Left colon (tissue), 2 donors: ENCODE results near the gene DSCAM. TPM values are rescaled to one million over a fixed set of nuclear protein-coding genes. Genes with fewer than 3 reads are reported as not detected.
"Not testable (repeated sequence)": the region's sequence is repeated elsewhere in the genome, so short reads cannot be mapped to it uniquely, and the experiment has no call there.

Source experiments
- ATAC-seq: fragments of 200-7000 bp; cut with Tn5 transposase; one replicate; pipeline ENCODE4 v1.9.1; 2020; ENCODE audit warnings: mild to moderate bottlenecking, moderate library complexity
- DNase-seq, 2 donors: peaks; one replicate each; pipeline ENCODE4 v3.0.0-alpha.2; 2020
- intact Hi-C, 2 donors: fragments of 100-400 bp; cut with DNase I in 1 of 2; cut with micrococcal nuclease in 1 of 2; formaldehyde crosslinking; loops; one replicate each; pipeline versions ENCODE4 v1.11.2 to v1.14.0; 2022; cut with DNase I, micrococcal nuclease
- total RNA-seq, 2 donors: library from RNA; stranded (reverse); fragmentation: NEBNext Ultra II Directional; extraction: Animal tissue kit (Norgen Biotek cat#: 25700); gene quantifications; one replicate each; pipeline ENCODE4 v1.2.1, GENCODE V29; 2021
- donor health status: DM: no; HTN: no; CAD: no.
- donor health status: DM: yes; HTN: yes; CAD: no.

DSCAM gene
- total RNA-seq, 2 donors from 2014 or later: not detected

GRCh38 chr21:40331172-40331571 lies 515.8 kb downstream of the DSCAM start:
- intact Hi-C loops: no loop called here
- DNase-seq: no peak
- no peak for ATAC-seq

GRCh38 chr21:40324389-40324788 lies 522.6 kb downstream of the DSCAM start:
- ATAC-seq: no peak
- intact Hi-C loops: no loop called here
- no peak for DNase-seq

GRCh38 chr21:40320718-40321117 lies 526.2 kb downstream of the DSCAM start:
- intact Hi-C loops, DNase-seq, ATAC-seq: not testable (repeated sequence)

- no peak for ATAC-seq
- no peak for DNase-seq
- intact Hi-C loops: no loop called here
Observed at GRCh38 chr21:40318371-40318770, 528.6 kb downstream of the DSCAM start.

GRCh38 chr21:40316104-40316503 lies 530.9 kb downstream of the DSCAM start:
- DNase-seq (no peak), ATAC-seq (no peak)
- intact Hi-C loops: no loop called here

- intact Hi-C loops: no loop called here
- ATAC-seq (no peak), DNase-seq (no peak)
Observed at GRCh38 chr21:40315626-40316025, 531.3 kb downstream of the DSCAM start.

- DNase-seq (no peak), ATAC-seq (no peak)
- intact Hi-C loops: no loop called here
Observed at GRCh38 chr21:40313260-40313659, 533.7 kb downstream of the DSCAM start.

GRCh38 chr21:40300300-40300699 lies 546.7 kb downstream of the DSCAM start:
- DNase-seq: no peak
- intact Hi-C loops: no loop called here
- ATAC-seq: no peak

GRCh38 chr21:40299451-40299850 lies 547.5 kb downstream of the DSCAM start:
- intact Hi-C loops: no loop called here
- DNase-seq: no peak
- ATAC-seq: no peak

- intact Hi-C loops: no loop called here
- ATAC-seq (no peak), DNase-seq (no peak)
Observed at GRCh38 chr21:40294345-40294744, 552.6 kb downstream of the DSCAM start.

- intact Hi-C loops: no loop called here
- DNase-seq: no peak
- ATAC-seq: no peak
Observed at GRCh38 chr21:40291560-40291959, 555.4 kb downstream of the DSCAM start.

- ATAC-seq: no peak
- intact Hi-C loops: no loop called here
- no peak for DNase-seq
Observed at GRCh38 chr21:40284409-40284808, 562.5 kb downstream of the DSCAM start.

GRCh38 chr21:40282912-40283886 lies 563.8 kb downstream of the DSCAM start:
- DNase-seq (no peak), ATAC-seq (no peak)
- intact Hi-C loops: no loop called here

- intact Hi-C loops: no loop called here
- no peak for DNase-seq
- ATAC-seq: no peak
Observed at GRCh38 chr21:40278345-40278744, 568.6 kb downstream of the DSCAM start.

- ATAC-seq (no peak), DNase-seq (no peak)
- intact Hi-C loops: no loop called here
Observed at GRCh38 chr21:40276001-40276400, 571.0 kb downstream of the DSCAM start.

- ATAC-seq (no peak), DNase-seq (no peak)
- intact Hi-C loops: no loop called here
Observed at GRCh38 chr21:40272037-40272436, 574.9 kb downstream of the DSCAM start.

GRCh38 chr21:40271164-40271563 lies 575.8 kb downstream of the DSCAM start:
- DNase-seq (no peak), ATAC-seq (no peak)
- intact Hi-C loops: no loop called here

- DNase-seq (no peak), ATAC-seq (no peak)
- intact Hi-C loops: no loop called here
Observed at GRCh38 chr21:40270047-40270446, 576.9 kb downstream of the DSCAM start.

- intact Hi-C loops: no loop called here
- ATAC-seq (no peak), DNase-seq (no peak)
Observed at GRCh38 chr21:40269239-40269638, 577.7 kb downstream of the DSCAM start.

GRCh38 chr21:40258456-40258855 lies 588.5 kb downstream of the DSCAM start:
- ATAC-seq, DNase-seq, intact Hi-C loops: not testable (repeated sequence)

- intact Hi-C loops: no loop called here
- no peak for ATAC-seq
- DNase-seq: no peak
Observed at GRCh38 chr21:40257342-40257741, 589.6 kb downstream of the DSCAM start.
